ENCODE results near the gene SIN3B. TPM values are rescaled to one million over a fixed set of nuclear protein-coding genes. Genes with fewer than 3 reads are reported as not detected.

Gene SIN3B
- total RNA-seq, 4 donors from 2014 or later = 38.1 to 294 (median 66.5) TPM

DNA sequence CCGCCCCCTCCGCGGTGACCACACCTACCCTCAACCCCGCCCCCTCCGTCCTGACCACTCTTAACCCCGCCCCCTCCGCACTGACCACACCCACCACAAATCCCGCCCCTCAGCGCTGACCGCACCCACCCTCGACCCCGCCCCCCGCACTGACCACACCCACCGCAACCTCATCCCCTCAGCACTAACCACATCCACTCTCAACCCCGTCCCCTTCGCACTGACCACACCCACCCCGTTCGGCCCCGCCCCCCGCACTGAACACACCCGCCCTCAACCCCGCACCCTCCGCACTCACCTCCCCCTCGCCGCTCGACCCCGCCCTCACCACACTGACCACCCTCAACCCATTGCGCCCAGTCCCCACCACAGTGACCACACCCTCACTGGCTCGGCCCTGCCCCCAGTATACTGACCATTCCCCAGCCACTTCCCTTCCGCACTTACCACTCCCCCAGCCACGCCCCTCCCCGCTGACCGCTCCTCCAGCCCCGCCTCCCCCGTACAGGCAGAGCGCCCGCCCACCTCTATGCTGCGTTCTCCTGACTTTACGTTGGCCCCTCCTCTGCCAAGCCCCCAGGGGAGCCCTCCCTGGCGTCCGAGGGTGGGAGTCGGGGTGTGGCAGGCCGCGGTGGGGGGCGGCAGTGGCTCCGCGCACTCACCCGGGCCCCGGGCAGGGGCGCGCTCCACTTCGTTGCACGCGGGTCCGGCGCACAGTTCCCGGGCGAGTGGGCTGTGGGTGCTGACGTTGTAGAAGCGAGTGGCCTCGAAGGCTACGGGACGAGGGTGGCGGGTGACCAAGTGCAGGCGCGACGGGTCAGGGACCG lies 68.0 kb downstream of the SIN3B start:
- Histone ChIP-seq H3K4me3 (peak overlapping the region; percentile 37 to 57 (median 46)), H3K9me3 (no peaks in the 10 kb centered on the region), H3K27ac (peak overlapping the region; percentile 75 to 81 (median 78)), H3K36me3 (no peaks in the 10 kb centered on the region), H3K4me1 (peaks cover 0 to 30% (median 11%) of the 10 kb centered on the region in 4 donors), H3K27me3 (no peaks in the 10 kb centered on the region)
- in situ Hi-C loops (cut with MboI; ENCODE audit: low pct_ligation_motif_present in 1 of 4, low pct_unique_long_range_greater_than_20kb in 1 of 4, low sequenced_read_pairs in 3 of 4) (no loop called here), intact Hi-C loops (cut with DNase I; ENCODE audit: low total_unique reads) (no loop called here)
- TF ChIP-seq, protein P1, sequence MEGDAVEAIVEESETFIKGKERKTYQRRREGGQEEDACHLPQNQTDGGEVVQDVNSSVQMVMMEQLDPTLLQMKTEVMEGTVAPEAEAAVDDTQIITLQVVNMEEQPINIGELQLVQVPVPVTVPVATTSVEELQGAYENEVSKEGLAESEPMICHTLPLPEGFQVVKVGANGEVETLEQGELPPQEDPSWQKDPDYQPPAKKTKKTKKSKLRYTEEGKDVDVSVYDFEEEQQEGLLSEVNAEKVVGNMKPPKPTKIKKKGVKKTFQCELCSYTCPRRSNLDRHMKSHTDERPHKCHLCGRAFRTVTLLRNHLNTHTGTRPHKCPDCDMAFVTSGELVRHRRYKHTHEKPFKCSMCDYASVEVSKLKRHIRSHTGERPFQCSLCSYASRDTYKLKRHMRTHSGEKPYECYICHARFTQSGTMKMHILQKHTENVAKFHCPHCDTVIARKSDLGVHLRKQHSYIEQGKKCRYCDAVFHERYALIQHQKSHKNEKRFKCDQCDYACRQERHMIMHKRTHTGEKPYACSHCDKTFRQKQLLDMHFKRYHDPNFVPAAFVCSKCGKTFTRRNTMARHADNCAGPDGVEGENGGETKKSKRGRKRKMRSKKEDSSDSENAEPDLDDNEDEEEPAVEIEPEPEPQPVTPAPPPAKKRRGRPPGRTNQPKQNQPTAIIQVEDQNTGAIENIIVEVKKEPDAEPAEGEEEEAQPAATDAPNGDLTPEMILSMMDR (IDR thresholded peaks at IDR 0.05) = no peak
- TF ChIP-seq EP300 (IDR thresholded peaks at IDR 0.05; ENCODE audit: low read depth) (no peak), POLR2A (IDR thresholded peaks at IDR 0.05) (peak; percentile 50), POLR2AphosphoS5 (IDR thresholded peaks at IDR 0.05) (no peak)
- 0 to 7% methylated on average over 2 to 20 of the region's 68 CpGs for WGBS, 2 donors (ENCODE audit: low coverage in 1 of 2)
- DNase-seq = peak; percentile 95

DNA sequence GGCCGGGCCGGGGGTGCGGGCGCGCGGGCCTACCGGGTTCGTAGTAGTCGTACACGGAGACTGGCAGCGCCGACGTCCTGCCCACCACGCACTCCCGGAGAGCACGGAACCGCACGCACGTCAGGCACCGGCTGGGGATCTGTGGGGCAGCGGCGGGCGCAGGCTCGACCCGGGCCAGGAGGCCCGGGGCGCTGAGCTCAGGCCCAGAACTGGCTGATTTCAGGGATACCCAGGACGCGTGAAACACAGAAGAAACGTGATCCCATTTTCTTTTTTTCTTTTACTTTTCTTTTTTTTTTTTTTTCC lies 68.6 kb downstream of the SIN3B start:
- TF ChIP-seq POLR2AphosphoS5 (IDR thresholded peaks at IDR 0.05) = no peak
- TF ChIP-seq EP300 (IDR thresholded peaks at IDR 0.05; ENCODE audit: low read depth) = no peak
- TF ChIP-seq, protein P1 (IDR thresholded peaks at IDR 0.05) = no peak
- TF ChIP-seq POLR2A (IDR thresholded peaks at IDR 0.05) = no peak
- H3K4me1 ChIP-seq = peaks cover 0 to 30% (median 11%) of the 10 kb centered on the region in 4 donors
- H3K4me3 ChIP-seq = peak overlapping the region; percentile 37 to 57 (median 46)
- in situ Hi-C loops (cut with MboI; ENCODE audit: low pct_ligation_motif_present in 1 of 4, low pct_unique_long_range_greater_than_20kb in 1 of 4, low sequenced_read_pairs in 3 of 4) = no loop called here
- intact Hi-C loops (cut with DNase I; ENCODE audit: low total_unique reads) = no loop called here
- 0 to 42% methylated on average over 3 to 27 of the region's 30 CpGs for WGBS, 2 donors (ENCODE audit: low coverage in 1 of 2)
- no peaks in the 10 kb centered on the region for H3K27me3 ChIP-seq
- DNase-seq = peak; percentile 47
- H3K36me3 ChIP-seq = no peaks in the 10 kb centered on the region
- no peaks in the 10 kb centered on the region for H3K9me3 ChIP-seq
- peak overlapping the region; percentile 75 to 81 (median 78) for H3K27ac ChIP-seq

DNA sequence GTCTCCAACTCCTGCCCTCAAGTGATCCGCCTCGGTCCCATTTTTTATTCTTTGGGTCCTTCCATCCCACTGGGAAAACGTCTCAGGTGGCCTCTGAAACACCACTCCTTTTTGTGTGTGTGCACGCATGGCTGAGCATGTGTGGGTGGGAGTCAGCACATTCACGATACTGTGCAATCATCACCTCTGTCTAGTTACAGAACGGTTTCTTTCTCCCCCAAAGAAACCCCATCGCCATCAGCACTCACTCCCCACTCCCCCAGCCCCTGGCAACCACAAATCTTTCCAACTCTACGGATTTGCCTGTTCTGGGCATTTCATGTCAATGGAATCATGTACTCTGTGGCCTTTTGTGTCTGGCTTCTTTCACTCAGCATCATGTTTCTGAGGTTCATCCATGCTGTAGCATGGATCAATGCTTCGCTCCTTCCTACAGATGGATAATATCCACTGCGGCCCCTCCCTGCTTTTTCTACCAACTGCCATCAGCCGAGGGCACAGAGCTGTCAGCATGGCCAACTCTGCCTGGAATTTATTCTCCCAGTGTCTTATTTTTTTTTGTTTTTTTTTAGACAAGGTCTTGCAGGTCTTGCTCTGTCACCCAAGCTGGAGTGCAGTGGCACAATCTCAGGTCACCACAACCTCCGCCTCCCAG lies 69.3 kb downstream of the SIN3B start:
- Histone ChIP-seq H3K27me3 (no peaks in the 10 kb centered on the region), H3K9me3 (no peaks in the 10 kb centered on the region), H3K36me3 (no peaks in the 10 kb centered on the region), H3K4me1 (peaks cover 0 to 27% (median 11%) of the 10 kb centered on the region in 4 donors), H3K4me3 (no peak overlapping the region), H3K27ac (peak overlapping the region in 1 of 4 donors; percentile 76)
- DNase-seq = no peak
- TF ChIP-seq POLR2AphosphoS5 (IDR thresholded peaks at IDR 0.05) (no peak), POLR2A (IDR thresholded peaks at IDR 0.05) (no peak), EP300 (IDR thresholded peaks at IDR 0.05; ENCODE audit: low read depth) (no peak)
- TF ChIP-seq, protein P1 (IDR thresholded peaks at IDR 0.05) = no peak
- in situ Hi-C loops (cut with MboI; ENCODE audit: low pct_ligation_motif_present in 1 of 4, low pct_unique_long_range_greater_than_20kb in 1 of 4, low sequenced_read_pairs in 3 of 4) = no loop called here
- 82 to 84% methylated on average over 8 to 12 of the region's 12 CpGs for WGBS, 2 donors (ENCODE audit: low coverage in 1 of 2)
- intact Hi-C loops (cut with DNase I; ENCODE audit: low total_unique reads) = no loop called here

DNA sequence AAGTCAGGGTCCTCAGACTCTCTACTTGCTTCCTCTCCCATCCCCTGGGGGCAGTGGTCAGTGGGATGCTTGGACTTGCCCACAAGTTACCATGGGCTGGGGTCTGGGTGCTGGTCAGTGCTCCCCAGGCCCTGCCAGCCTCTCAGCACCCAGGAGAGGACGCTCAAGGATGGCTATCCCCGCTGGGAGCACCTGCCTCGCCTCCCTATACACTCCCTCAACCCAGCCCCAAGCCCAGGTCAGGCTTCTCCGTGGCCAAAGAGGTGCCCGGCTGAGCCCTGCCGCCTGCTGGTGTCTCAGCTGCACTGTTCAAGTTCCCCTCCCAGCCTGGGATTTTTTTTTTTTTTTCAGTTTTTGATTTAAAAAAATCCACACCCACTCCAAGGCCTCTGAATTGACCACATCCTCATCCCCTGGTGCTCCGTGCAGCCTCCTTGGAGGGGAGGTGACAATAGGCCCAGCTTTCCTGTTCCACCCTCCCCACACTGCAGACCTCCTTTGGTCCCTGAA lies 70.4 kb downstream of the SIN3B start:
- no peak overlapping the region for H3K4me3 ChIP-seq
- intact Hi-C loops (cut with DNase I; ENCODE audit: low total_unique reads) (no loop called here), in situ Hi-C loops (cut with MboI; ENCODE audit: low pct_ligation_motif_present in 1 of 4, low pct_unique_long_range_greater_than_20kb in 1 of 4, low sequenced_read_pairs in 3 of 4) (loop anchor here in 1 of 4 donors (10.0 kb wide), 1 partner anchor 115 kb away; no protein-coding TSS in a partner anchor)
- TF ChIP-seq, protein P1 (IDR thresholded peaks at IDR 0.05) = peak; percentile 23 to 61 (median 44)
- no peak for TF ChIP-seq POLR2A (IDR thresholded peaks at IDR 0.05)
- TF ChIP-seq POLR2AphosphoS5 (IDR thresholded peaks at IDR 0.05) = no peak
- no peak for TF ChIP-seq EP300 (IDR thresholded peaks at IDR 0.05; ENCODE audit: low read depth)
- H3K27ac ChIP-seq = no peak overlapping the region
- WGBS, 2 donors (ENCODE audit: low coverage in 1 of 2) = 0 to 28% methylated on average over 1 to 7 of the region's 7 CpGs
- DNase-seq = peak; percentile 58
- H3K9me3 ChIP-seq = no peaks in the 10 kb centered on the region
- H3K4me1 ChIP-seq = peaks cover 0 to 21% (median 11%) of the 10 kb centered on the region in 4 donors
- no peaks in the 10 kb centered on the region for H3K27me3 ChIP-seq
- no peaks in the 10 kb centered on the region for H3K36me3 ChIP-seq

Measured in transverse colon (tissue), 4 donors.